D721Med (cell line): ENCODE data around the gene LIMS2.

ENCODE experiments used
- DNase-seq: peaks from one replicate; pipeline ENCODE4 v3.0.0; 2011; ENCODE audit warnings: low spot score; ENCODE audit not compliant: insufficient read length
- FAIRE-seq: peaks from 2 replicates; lab custom pipeline; 2011; peaks lifted over from hg19 to GRCh38; lab: Jason Lieb, UNC
- CTCF ChIP-seq: IDR thresholded peaks from 2 replicates; pipeline ENCODE4 v1.5.1; 2012; ENCODE audit warnings: mild to moderate bottlenecking, control low read depth; ENCODE audit not compliant: insufficient read depth; ENCODE audit errors: missing control alignments

Gene LIMS2

GRCh38 chr2:127653421-127654083 lies 21.8 kb downstream of the LIMS2 start:
- DNase-seq: no peak
- FAIRE-seq: no peak
- no peak for TF ChIP-seq CTCF

GRCh38 chr2:127652786-127653357 lies 22.5 kb downstream of the LIMS2 start:
- DNase-seq (no peak), FAIRE-seq (no peak)
- TF ChIP-seq CTCF: no peak

- no peak for TF ChIP-seq CTCF
- DNase-seq (no peak), FAIRE-seq (no peak)
These were observed 23.3 kb downstream of the LIMS2 start for GRCh38 chr2:127651971-127652550.

- no peak for DNase-seq
- TF ChIP-seq CTCF: no peak
- FAIRE-seq: no peak
These were observed 23.9 kb downstream of the LIMS2 start for GRCh38 chr2:127651381-127651809.

- FAIRE-seq: no peak
- TF ChIP-seq CTCF: no peak
- DNase-seq: no peak
These were observed 24.4 kb downstream of the LIMS2 start for GRCh38 chr2:127650785-127651380.

- no peak for TF ChIP-seq CTCF
- FAIRE-seq: no peak
- DNase-seq: no peak
These were observed 25.1 kb downstream of the LIMS2 start for GRCh38 chr2:127650041-127650784.
